Neural progenitor cell (in vitro differentiated cells): ENCODE data around the gene OR51A7. TPM values are rescaled to one million over a fixed set of nuclear protein-coding genes. Genes with fewer than 3 reads are reported as not detected.

Source experiments
- DNase-seq: peaks from one replicate; pipeline ENCODE4 v3.0.0-alpha.2; 2016; ENCODE audit warnings: low spot score
- H2AFZ ChIP-seq: fragments of 200-600 bp; sonication (generic); replicated peaks from 2 replicates; pipeline ENCODE4 v1.6.1; 2016; ENCODE audit warnings: antibody characterized with exemption
- H3F3A ChIP-seq: fragments of 200-600 bp; sonication (generic); 2 replicates; pipeline ENCODE4 v1.6.1; 2016; ENCODE audit warnings: antibody characterized with exemption, low read depth
- H3K27ac ChIP-seq: fragments of 200-600 bp; sonication (generic); 2 replicates; pipeline ENCODE4 v1.5.1; 2016; ENCODE audit warnings: mild to moderate bottlenecking
- H3K27me3 ChIP-seq: fragments of 200-600 bp; sonication (generic); 2 replicates; pipeline ENCODE4 v1.6.1; 2016; ENCODE audit warnings: mild to moderate bottlenecking, moderate library complexity
- H3K36me3 ChIP-seq: fragments of 200-600 bp; sonication (generic); 2 replicates; pipeline ENCODE4 v1.5.1; 2016
- H3K4me1 ChIP-seq: fragments of 200-600 bp; sonication (generic); 2 replicates; pipeline ENCODE4 v1.6.1; 2016; ENCODE audit warnings: mixed run types
- H3K4me2 ChIP-seq: fragments of 200-600 bp; sonication (generic); 2 replicates; pipeline ENCODE4 v1.6.1; 2016
- H3K4me3 ChIP-seq: fragments of 200-600 bp; sonication (generic); 2 replicates; pipeline ENCODE4 v1.5.1; 2016
- H3K79me2 ChIP-seq: fragments of 200-600 bp; sonication (generic); 2 replicates; pipeline ENCODE4 v1.6.1; 2016; ENCODE audit warnings: low read depth
- H3K9ac ChIP-seq: fragments of 200-600 bp; sonication (generic); 2 replicates; pipeline ENCODE4 v1.6.1; 2016
- H3K9me3 ChIP-seq: fragments of 200-600 bp; sonication (generic); 2 replicates; pipeline ENCODE4 v1.5.1; 2016; ENCODE audit warnings: low read depth
- H4K20me1 ChIP-seq: fragments of 200-600 bp; sonication (generic); 2 replicates; pipeline ENCODE4 v1.6.1; 2016; ENCODE audit warnings: low read depth
- H3K27ac Mint-ChIP-seq: 3 replicates; pipeline ENCODE4 v1.8.0; 2021; ENCODE audit warnings: mixed read lengths
- H3K27me3 Mint-ChIP-seq: 2 replicates; pipeline ENCODE4 v1.8.0; 2022; ENCODE audit warnings: low read depth, mild to moderate bottlenecking, inconsistent platforms, moderate library complexity, mixed read lengths; ENCODE audit not compliant: insufficient read depth
- H3K36me3 Mint-ChIP-seq: 3 replicates; pipeline ENCODE4 v1.8.0; 2021; ENCODE audit warnings: mixed read lengths
- H3K4me1 Mint-ChIP-seq: 3 replicates; pipeline ENCODE4 v1.8.0; 2021; ENCODE audit warnings: mixed read lengths
- H3K4me3 Mint-ChIP-seq: 3 replicates; pipeline ENCODE4 v1.8.0; 2021; ENCODE audit warnings: mild to moderate bottlenecking, moderate library complexity, mixed read lengths
- H3K9me3 Mint-ChIP-seq: 3 replicates; pipeline ENCODE4 v1.8.0; 2020; ENCODE audit warnings: mixed read lengths
- CTCF ChIP-seq: fragments of 200-600 bp; sonication (generic); IDR thresholded peaks from 2 replicates; pipeline ENCODE4 v1.5.1; 2017; ENCODE audit warnings: antibody characterized with exemption, mild to moderate bottlenecking
- EZH2 ChIP-seq: fragments of 200-600 bp; sonication (generic); IDR thresholded peaks from 2 replicates; pipeline ENCODE4 v1.6.1; 2017; ENCODE audit warnings: antibody characterized with exemption, mild to moderate bottlenecking, moderate library complexity
- EZH2phosphoT487 ChIP-seq: fragments of 200-600 bp; sonication (generic); IDR thresholded peaks from 2 replicates; pipeline ENCODE4 v1.6.1; 2017; ENCODE audit warnings: antibody characterized with exemption
- total RNA-seq: library from RNA; depleted of rRNA; stranded (reverse); fragments of >200 nt; gene quantifications from 2 replicates; pipeline ENCODE4 v1.2.3, GENCODE V29; 2015; ENCODE audit warnings: low replicate concordance

The OR51A7 gene
- total RNA-seq, 1 donor from 2014 or later: not detected

GRCh38 chr11:4919250-4919649 is 15.7 kb downstream of the OR51A7 start, which contains the start of gene OR51G2:
TSS of gene OR51G2 (minus strand) at chr11:4919350. CDS start at chr11:4915663, 3,687 bp downstream.
- H3K4me3 Mint-ChIP-seq: no peak within 1 kb of the TSS
- DNase-seq: no peak
- no peak within 1 kb of the TSS for H3K27ac Mint-ChIP-seq
- Histone ChIP-seq H3K4me2 (no peak within 1 kb of the TSS), H2AFZ (no peak within 1 kb of the TSS), H3K9ac (no peak within 1 kb of the TSS), H3K4me1 (no peaks in the 10 kb centered on the region), H3K4me3 (no peak within 1 kb of the TSS), H3K9me3 (no peaks in the 10 kb centered on the region), H3K36me3 (no peaks in the 10 kb centered on the region), H3K27me3 (no peaks in the 10 kb centered on the region), H4K20me1 (no peaks in the 10 kb centered on the region), H3K79me2 (no peaks in the 10 kb centered on the region), H3K27ac (no peak within 1 kb of the TSS), H3F3A (no peaks in the 10 kb centered on the region)
- no peaks in the 10 kb centered on the region for H3K36me3 Mint-ChIP-seq
- TF ChIP-seq EZH2 (no peak), CTCF (no peak), EZH2phosphoT487 (no peak)
- no peaks in the 10 kb centered on the region for H3K9me3 Mint-ChIP-seq
- no peaks in the 10 kb centered on the region for H3K4me1 Mint-ChIP-seq
- no peaks in the 10 kb centered on the region for H3K27me3 Mint-ChIP-seq

- H2AFZ ChIP-seq: no peak overlapping the region
- no peaks in the 10 kb centered on the region for H3K27me3 ChIP-seq
- no peak for TF ChIP-seq EZH2
- TF ChIP-seq CTCF: no peak
- no peak for TF ChIP-seq EZH2phosphoT487
- Mint-ChIP-seq H3K27ac (no peak overlapping the region), H3K4me3 (no peak overlapping the region), H3K27me3 (no peaks in the 10 kb centered on the region), H3K9me3 (no peaks in the 10 kb centered on the region), H3K4me1 (no peaks in the 10 kb centered on the region), H3K36me3 (no peaks in the 10 kb centered on the region)
- DNase-seq: no peak
- H3K79me2 ChIP-seq: no peaks in the 10 kb centered on the region
- H3K27ac ChIP-seq: no peak overlapping the region
- H3K36me3 ChIP-seq: no peaks in the 10 kb centered on the region
- H4K20me1 ChIP-seq: no peaks in the 10 kb centered on the region
- H3K4me3 ChIP-seq: no peak overlapping the region
- no peak overlapping the region for H3K9ac ChIP-seq
- no peaks in the 10 kb centered on the region for H3F3A ChIP-seq
- no peak overlapping the region for H3K4me2 ChIP-seq
- no peaks in the 10 kb centered on the region for H3K4me1 ChIP-seq
- H3K9me3 ChIP-seq: no peaks in the 10 kb centered on the region
These were observed 18.2 kb downstream of the OR51A7 start for GRCh38 chr11:4921796-4922195.

- Histone ChIP-seq H3K27me3 (no peaks in the 10 kb centered on the region), H3K9ac (no peak overlapping the region), H3K27ac (no peak overlapping the region), H3F3A (no peaks in the 10 kb centered on the region), H3K9me3 (no peaks in the 10 kb centered on the region), H3K79me2 (no peaks in the 10 kb centered on the region), H3K36me3 (no peaks in the 10 kb centered on the region), H2AFZ (no peak overlapping the region), H3K4me3 (no peak overlapping the region), H3K4me1 (no peaks in the 10 kb centered on the region), H4K20me1 (no peaks in the 10 kb centered on the region), H3K4me2 (no peak overlapping the region)
- Mint-ChIP-seq H3K9me3 (no peaks in the 10 kb centered on the region), H3K4me1 (no peaks in the 10 kb centered on the region), H3K4me3 (no peak overlapping the region), H3K36me3 (no peaks in the 10 kb centered on the region), H3K27me3 (no peaks in the 10 kb centered on the region), H3K27ac (no peak overlapping the region)
- no peak for DNase-seq
- TF ChIP-seq EZH2phosphoT487 (no peak), EZH2 (no peak), CTCF (no peak)
These were observed 18.7 kb downstream of the OR51A7 start for GRCh38 chr11:4922304-4922703.
